ENCODE measurements around the gene ASB18. TPM values are rescaled to one million over a fixed set of nuclear protein-coding genes. Genes with fewer than 3 reads are reported as not detected.

ASB18 gene
- total RNA-seq, 1 donor from 2014 or later = not detected

DNA sequence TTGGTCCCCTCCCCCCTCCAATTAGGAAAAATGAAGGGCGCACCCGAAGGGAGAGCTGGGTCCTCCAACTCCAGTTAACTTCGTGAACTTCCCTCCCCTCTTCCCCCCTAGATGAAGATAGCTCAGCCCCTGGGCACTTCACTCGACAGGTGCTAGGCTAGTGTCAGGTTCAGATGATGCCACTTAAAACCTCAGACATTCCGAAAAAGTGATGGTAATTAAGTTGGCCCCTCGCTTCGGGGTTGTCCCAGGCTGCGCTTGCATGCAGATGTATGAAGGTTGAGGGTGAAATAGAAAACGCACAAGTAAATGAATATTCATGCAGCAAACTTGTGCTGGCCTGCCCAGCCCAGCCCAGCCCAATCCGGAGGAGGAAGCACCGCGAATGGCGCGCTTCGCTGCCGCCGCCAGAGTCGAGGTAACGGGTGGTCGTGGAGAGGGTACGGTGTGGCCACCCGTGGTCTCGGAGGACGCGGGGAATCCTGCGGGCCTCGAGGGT lies 93.0 kb downstream of the ASB18 start:
- Mint-ChIP-seq H3K4me1 (ENCODE audit: low read depth, unreplicated experiment) (peaks cover 30% of the 10 kb centered on the region), H3K9me3 (ENCODE audit: unreplicated experiment) (peaks cover 10% of the 10 kb centered on the region), H3K27me3 (ENCODE audit: unreplicated experiment) (peaks cover 35% of the 10 kb centered on the region), H3K4me3 (ENCODE audit: unreplicated experiment) (peak overlapping the region; percentile 20), H3K36me3 (ENCODE audit: unreplicated experiment) (no peaks in the 10 kb centered on the region), H3K27ac (ENCODE audit: unreplicated experiment) (no peak overlapping the region)
- TF ChIP-seq, protein P1, sequence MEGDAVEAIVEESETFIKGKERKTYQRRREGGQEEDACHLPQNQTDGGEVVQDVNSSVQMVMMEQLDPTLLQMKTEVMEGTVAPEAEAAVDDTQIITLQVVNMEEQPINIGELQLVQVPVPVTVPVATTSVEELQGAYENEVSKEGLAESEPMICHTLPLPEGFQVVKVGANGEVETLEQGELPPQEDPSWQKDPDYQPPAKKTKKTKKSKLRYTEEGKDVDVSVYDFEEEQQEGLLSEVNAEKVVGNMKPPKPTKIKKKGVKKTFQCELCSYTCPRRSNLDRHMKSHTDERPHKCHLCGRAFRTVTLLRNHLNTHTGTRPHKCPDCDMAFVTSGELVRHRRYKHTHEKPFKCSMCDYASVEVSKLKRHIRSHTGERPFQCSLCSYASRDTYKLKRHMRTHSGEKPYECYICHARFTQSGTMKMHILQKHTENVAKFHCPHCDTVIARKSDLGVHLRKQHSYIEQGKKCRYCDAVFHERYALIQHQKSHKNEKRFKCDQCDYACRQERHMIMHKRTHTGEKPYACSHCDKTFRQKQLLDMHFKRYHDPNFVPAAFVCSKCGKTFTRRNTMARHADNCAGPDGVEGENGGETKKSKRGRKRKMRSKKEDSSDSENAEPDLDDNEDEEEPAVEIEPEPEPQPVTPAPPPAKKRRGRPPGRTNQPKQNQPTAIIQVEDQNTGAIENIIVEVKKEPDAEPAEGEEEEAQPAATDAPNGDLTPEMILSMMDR (IDR thresholded peaks at IDR 0.05; ENCODE audit: partially characterized antibody, unreplicated experiment) = no peak
- DNase-seq = no peak

DNA sequence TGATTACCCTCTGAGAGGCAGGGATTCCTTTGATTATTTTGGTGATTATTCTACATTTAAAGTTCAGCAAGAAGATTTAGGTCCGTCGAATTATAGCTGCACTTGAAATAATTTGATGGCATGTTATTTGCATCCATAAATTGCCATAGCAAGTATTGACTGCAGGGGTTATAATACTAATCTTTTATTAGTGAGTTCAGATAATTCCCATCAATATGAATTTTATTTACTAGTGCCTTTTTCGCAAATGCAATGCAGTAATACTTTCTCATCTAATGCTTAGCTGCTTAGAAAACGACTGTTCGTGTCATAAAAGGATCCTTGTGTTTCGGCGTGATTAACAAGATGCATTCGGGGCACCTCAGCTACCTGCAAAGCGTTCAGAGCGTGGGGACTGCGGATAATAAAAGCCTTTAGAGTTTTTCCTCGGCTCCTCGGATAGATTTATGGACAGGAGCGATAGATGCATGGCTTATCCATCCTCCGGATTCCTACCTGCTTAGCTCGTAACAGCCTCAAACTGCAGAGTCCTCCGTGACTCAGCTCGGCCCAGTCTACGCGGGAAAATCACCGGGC lies 93.5 kb downstream of the ASB18 start:
- Mint-ChIP-seq H3K27me3 (ENCODE audit: unreplicated experiment) (peaks cover 39% of the 10 kb centered on the region), H3K9me3 (ENCODE audit: unreplicated experiment) (peaks cover 10% of the 10 kb centered on the region), H3K36me3 (ENCODE audit: unreplicated experiment) (no peaks in the 10 kb centered on the region), H3K27ac (ENCODE audit: unreplicated experiment) (no peak overlapping the region), H3K4me3 (ENCODE audit: unreplicated experiment) (peak overlapping the region; percentile 20), H3K4me1 (ENCODE audit: low read depth, unreplicated experiment) (peaks cover 30% of the 10 kb centered on the region)
- no peak for DNase-seq
- TF ChIP-seq, protein P1 (IDR thresholded peaks at IDR 0.05; ENCODE audit: partially characterized antibody, unreplicated experiment) = no peak

DNA sequence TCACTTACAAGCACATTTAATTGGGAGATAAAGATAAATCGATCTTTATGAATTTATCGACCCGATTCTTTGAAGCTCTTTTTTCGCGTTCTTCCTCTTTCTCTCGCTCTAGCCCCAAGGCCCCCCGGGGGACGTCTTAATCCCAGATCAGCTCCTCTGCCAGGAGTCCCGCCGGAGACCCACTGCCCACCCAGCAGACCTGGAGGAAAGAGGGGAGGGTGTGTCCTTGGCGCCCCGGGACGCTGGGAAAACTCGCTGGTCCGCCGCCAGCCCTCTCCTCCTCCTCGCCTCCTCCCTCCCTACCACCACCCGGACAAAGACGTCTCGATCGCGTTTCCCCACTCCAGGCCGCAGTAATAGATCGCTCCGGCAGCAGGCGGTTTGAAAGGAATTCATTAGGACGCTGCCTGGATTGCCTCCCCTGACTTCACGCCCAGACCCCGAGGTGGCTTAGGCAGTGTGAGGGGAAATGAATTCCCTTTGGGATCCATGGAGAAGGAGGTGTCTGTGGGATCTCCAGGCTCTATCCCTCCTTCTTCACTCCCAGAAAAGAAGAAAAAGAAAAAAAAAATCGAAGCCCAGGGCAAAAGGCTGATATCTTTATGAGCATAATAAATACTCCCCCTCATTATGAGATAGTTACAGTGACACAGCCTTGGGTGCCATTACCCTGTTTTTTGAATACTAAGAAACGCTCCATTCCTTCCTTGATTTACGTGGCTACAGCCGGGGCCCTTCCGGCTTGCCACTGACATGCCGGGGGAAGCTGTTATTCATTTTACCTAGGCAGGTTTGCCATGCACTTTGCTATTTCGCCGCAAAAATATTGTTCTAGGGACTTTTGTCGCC lies 94.2 kb downstream of the ASB18 start:
- TF ChIP-seq, protein P1 (IDR thresholded peaks at IDR 0.05; ENCODE audit: partially characterized antibody, unreplicated experiment) = no peak
- Mint-ChIP-seq H3K36me3 (ENCODE audit: unreplicated experiment) (no peaks in the 10 kb centered on the region), H3K27me3 (ENCODE audit: unreplicated experiment) (peaks cover 35% of the 10 kb centered on the region), H3K4me1 (ENCODE audit: low read depth, unreplicated experiment) (peaks cover 33% of the 10 kb centered on the region), H3K4me3 (ENCODE audit: unreplicated experiment) (peak overlapping the region; percentile 79), H3K9me3 (ENCODE audit: unreplicated experiment) (peaks cover 10% of the 10 kb centered on the region), H3K27ac (ENCODE audit: unreplicated experiment) (no peak overlapping the region)
- DNase-seq = peak; percentile 54

DNA sequence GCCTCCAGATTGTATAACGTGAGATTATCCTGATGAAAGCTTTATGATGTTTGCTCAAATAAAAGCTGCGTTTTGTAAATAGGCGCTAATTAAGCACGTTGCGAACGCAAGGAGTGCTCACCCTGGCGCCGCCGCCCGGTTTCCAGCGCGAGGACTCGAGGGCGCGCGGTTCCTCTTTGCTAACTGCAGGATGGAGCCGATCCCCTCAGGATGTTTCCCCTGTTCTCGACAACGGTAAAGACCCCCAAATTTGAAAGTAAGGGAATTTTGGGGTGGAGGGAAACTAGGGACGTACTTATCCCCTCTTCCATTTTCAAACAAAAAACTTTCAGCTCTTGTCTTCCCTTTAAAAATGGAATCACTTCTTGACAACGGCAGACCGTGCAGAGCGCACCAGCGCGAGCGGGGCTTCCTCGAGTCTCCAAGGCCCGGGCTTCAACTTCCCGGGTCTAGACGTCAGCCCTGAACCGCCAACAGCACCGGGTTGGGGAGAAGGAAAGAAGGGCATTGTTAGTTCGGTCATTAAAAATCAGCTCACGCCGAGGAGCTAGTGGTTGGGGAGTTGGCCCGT lies 95.0 kb downstream of the ASB18 start:
- Mint-ChIP-seq H3K27me3 (ENCODE audit: unreplicated experiment) (peaks cover 30% of the 10 kb centered on the region), H3K4me1 (ENCODE audit: low read depth, unreplicated experiment) (peaks cover 35% of the 10 kb centered on the region), H3K36me3 (ENCODE audit: unreplicated experiment) (no peaks in the 10 kb centered on the region), H3K27ac (ENCODE audit: unreplicated experiment) (no peak overlapping the region), H3K9me3 (ENCODE audit: unreplicated experiment) (peaks cover 10% of the 10 kb centered on the region), H3K4me3 (ENCODE audit: unreplicated experiment) (peak overlapping the region; percentile 79)
- DNase-seq = peak; percentile 52
- TF ChIP-seq, protein P1 (IDR thresholded peaks at IDR 0.05; ENCODE audit: partially characterized antibody, unreplicated experiment) = no peak

Measured in glutamatergic neuron (in vitro differentiated cells).